Activated T-helper 9 cell treated with anti-CD3 and anti-CD28 coated beads, Interleukin-2, amount 50 U/mL, for 16 hours (primary cell): ENCODE results near the gene EHD1.
"Not testable (repeated sequence)": the region's sequence is repeated elsewhere in the genome, so short reads cannot be mapped to it uniquely, and the experiment has no call there.

Experiments
- DNase-seq: peaks from one replicate; pipeline ENCODE4 v3.0.0-alpha.2; 2020; ENCODE audit warnings: low read depth

The EHD1 gene

GRCh38 chr11:64826578-64827450 is 51.6 kb downstream of the EHD1 start:
- DNase-seq = no peak

- no peak for DNase-seq
Measured at GRCh38 chr11:64826062-64826461, 52.4 kb downstream of the EHD1 start.

GRCh38 chr11:64823568-64824119 is 54.8 kb downstream of the EHD1 start:
- no peak for DNase-seq

GRCh38 chr11:64817476-64817875 is 60.9 kb downstream of the EHD1 start:
- no peak for DNase-seq

- not testable (repeated sequence) for DNase-seq
Measured at GRCh38 chr11:64815433-64815832, 63.0 kb downstream of the EHD1 start.

GRCh38 chr11:64814712-64815187 is 63.7 kb downstream of the EHD1 start:
- DNase-seq = no peak

GRCh38 chr11:64813826-64814225 is 64.6 kb downstream of the EHD1 start:
- no peak for DNase-seq

- no peak for DNase-seq
Measured at GRCh38 chr11:64810891-64811272, 67.5 kb downstream of the EHD1 start.

- DNase-seq = peak; percentile 72
Measured at GRCh38 chr11:64810271-64810890, 68.0 kb downstream of the EHD1 start, which contains the start of gene MEN1. MEN1 (minus strand) TSS chr11:64810551; CDS start chr11:64810109, 442 bp downstream.

GRCh38 chr11:64809781-64810241 is 68.6 kb downstream of the EHD1 start:
- DNase-seq = no peak

- no peak for DNase-seq
Measured at GRCh38 chr11:64805481-64805880, 72.9 kb downstream of the EHD1 start.

GRCh38 chr11:64804346-64805210 is 73.8 kb downstream of the EHD1 start:
- no peak for DNase-seq

- no peak for DNase-seq
Measured at GRCh38 chr11:64803846-64804345, 74.5 kb downstream of the EHD1 start.

- DNase-seq = peak; percentile 85
Measured at GRCh38 chr11:64803158-64803845, 75.1 kb downstream of the EHD1 start, which contains the start of gene MAP4K2. MAP4K2 (minus strand) TSS chr11:64803214; CDS start chr11:64803149, 65 bp downstream.

- DNase-seq = peak; percentile 14
Measured at GRCh38 chr11:64802370-64803157, 75.9 kb downstream of the EHD1 start.
